Islet precursor cell (in vitro differentiated cells): ENCODE measurements around the gene RIC8B.
"Not testable (repeated sequence)": the region's sequence is repeated elsewhere in the genome, so short reads cannot be mapped to it uniquely, and the experiment has no call there.

ENCODE experiments used
- DNase-seq: peaks from one replicate; pipeline ENCODE4 v3.0.0-alpha.2; 2018

The RIC8B gene

DNA sequence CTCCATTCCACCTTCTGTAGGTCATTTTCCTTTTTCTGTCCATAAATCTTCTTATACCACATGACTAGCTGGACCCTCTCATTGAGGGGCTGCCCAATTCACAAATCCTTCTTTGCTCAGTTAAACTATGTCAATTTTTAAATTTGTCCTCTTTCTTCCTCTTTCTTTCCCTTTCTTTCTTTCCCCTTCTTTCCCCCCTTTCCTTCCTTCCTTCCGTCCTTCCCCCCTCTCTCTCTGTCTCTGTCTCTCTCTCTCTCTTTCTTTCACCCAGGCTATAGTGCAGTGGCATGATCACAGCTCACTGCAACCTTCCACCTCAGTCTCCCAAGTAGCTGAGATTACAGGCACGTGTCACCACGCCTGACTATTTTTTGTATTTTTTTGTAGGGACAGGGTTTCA lies 134.1 kb downstream of the RIC8B start:
- no peak for DNase-seq

DNA sequence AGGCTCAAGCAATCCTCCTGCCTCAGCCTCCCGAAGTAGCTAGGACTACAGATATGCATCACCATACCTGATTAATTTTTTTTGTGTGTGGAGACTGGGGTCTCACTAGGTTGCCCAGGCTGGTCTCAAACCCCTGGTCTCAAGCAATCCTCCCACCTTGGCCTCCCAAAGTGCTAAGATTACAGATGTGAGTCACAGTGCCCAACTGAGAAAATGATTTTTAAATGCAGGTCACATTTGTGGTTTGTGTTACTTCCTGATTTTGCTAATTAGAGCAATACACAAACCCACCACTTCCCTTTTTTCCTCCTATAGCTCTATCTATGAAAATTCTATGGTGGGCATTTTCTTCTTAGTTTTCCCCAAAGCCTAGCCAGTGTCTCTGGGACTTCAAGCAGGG lies 135.7 kb downstream of the RIC8B start:
- DNase-seq, result no peak

- DNase-seq, result no peak
Observed at GRCh38 chr12:106911581-106911980, 137.1 kb downstream of the RIC8B start.

GRCh38 chr12:106913456-106913855 lies 139.0 kb downstream of the RIC8B start:
- DNase-seq, result no peak

GRCh38 chr12:106914796-106915634 lies 140.5 kb downstream of the RIC8B start:
- DNase-seq, result no peak

- no peak for DNase-seq
Observed at GRCh38 chr12:106915635-106916026, 141.1 kb downstream of the RIC8B start.

DNA sequence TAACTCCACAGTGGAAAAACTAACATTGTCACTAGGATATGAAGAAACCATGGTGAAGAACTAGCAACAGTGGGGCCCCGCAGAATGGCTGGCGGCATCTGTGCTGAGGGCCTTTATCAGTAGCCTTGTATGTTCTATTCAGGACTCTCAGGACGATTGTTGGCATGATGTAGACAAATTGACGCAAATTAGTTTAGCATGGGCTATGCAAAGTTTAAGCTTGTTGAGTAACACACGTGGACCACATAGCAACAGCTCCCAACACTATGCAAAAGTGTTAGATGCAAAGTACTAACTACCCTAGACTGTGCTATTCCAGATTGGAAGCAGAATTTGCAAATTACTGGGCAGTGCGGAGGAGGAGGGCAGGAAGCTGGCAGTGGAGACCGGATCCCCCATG lies 143.0 kb downstream of the RIC8B start:
- DNase-seq, result no peak

DNA sequence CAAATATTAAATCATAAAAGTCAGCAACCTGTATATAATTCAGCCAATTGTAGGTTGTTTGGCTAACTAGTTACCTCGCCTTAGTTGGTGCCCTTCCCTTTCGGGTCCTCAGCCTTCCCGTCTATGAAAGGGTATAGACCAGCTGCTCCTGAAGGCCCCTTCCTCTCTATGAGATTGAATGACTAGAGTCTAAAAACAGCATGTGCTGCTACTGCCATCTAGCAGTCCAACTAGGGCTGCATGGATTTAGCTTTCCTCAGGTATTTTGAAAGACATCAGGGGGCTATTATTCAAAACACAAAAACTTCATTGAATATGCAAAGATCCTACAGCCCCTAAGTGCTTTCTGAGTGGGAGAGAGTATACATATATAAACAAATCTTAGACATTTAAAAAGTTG lies 144.3 kb downstream of the RIC8B start:
- no peak for DNase-seq

GRCh38 chr12:106919910-106920544 lies 145.5 kb downstream of the RIC8B start:
- DNase-seq, result no peak

- not testable (repeated sequence) for DNase-seq
Observed at GRCh38 chr12:106921976-106922375, 147.5 kb downstream of the RIC8B start.

- not testable (repeated sequence) for DNase-seq
Observed at GRCh38 chr12:106923594-106923993, 149.1 kb downstream of the RIC8B start.

DNA sequence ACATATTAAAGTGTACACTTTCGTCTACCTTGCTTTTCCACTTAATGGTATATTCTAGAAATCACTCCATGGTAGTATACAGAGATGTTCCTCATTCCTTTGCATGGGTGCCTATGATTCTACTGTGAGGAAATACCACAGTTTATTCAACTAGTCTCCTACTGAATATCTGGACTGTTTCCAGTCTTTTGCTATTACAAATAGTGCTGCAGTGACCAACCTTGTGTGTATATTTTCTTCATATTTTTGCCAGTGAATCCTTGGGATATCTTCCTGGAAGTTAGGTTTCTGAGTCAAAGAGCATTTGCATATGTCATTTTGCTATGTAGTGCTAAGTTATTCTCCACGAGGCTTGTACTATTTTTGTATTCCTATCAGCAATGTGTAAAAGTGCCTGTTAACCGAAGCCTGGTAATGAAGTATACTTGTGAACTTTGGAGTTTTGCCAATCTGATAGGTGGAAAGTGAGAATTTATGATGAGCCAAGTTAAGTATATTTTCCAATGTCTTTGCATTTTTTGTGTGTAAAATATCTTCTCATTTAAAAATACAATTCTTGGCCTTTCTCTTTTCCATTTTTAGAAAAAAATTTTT lies 149.9 kb downstream of the RIC8B start:
- DNase-seq, result no peak

DNA sequence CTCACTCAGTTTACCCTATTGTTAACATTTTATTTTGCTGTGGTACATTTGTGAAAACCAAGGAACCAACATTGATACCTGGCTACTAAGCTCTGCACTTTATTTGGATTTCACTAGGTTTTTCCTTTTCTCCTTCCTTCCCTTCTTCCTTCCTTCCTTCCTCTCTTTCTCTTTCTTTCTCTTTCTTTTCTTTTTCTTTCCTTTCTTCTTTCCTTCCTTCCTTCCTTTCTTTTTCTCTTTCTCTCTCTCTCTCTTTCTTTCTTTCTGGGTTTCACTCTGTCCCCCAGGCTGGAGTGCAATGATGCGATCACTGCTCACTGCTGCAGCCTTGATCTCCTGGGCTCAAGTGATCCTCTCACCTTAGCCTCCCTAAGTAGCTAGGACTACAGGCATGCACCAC lies 152.2 kb downstream of the RIC8B start:
- no peak for DNase-seq

DNA sequence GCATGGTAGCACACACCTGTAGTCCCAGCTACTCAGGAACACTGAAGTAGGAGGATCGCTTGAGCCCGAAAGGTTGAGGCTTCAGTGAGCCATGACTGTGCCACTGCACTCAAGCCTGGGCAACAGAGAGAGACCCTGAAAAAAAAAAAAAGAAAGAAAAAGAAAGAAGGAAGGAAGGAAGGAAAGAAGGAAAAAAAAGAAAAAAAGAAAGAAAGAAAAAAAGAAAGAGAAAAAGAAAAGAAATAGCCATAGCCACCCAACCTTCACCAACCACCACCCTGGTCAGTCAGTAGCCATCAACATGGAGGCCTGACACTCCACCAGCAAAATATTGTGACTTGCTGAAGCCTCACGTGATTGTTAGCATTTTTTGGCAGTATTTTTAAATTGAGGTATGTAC lies 159.8 kb downstream of the RIC8B start:
- no peak for DNase-seq
